ENCODE results near the gene TNFSF8.

DNA sequence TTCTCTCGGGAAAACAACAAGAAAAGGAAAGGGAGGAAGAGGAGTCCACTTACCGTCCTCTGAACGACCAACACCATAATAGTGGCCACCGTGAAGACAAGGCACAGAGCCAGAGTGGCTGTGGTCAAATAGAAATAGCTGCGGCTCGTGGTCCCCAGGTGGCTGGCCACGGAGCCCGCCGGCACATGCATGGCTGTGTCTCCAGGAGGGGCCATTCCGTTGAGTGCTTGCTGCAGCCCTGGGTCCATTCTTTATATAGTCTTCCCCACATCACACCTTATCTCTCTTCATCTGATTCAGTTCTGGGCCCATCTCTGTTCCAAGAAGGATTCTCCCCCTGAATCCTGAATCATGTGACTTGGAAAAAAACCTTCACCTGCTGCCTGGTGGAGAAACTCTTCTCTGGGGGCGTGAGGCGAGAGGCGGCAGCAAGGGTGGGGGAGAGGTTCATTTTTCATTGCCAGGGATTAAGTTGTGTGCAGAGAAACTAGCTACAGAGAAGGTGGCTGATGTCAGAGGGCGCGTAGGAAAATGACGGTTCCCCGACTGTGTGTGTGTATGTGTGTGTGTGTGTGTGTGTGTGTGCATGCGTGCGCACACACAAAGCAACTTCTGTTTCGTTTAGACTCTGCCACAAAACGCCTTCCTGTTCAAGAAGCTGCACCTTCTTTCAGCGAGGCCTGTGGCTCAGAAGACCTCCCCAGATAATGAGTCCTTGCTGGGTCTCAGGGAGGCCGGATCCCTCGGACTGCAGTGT lies at the start of gene TNFSF8:
- TF ChIP-seq EP300 (IDR thresholded peaks at IDR 0.05) (no peak), CTCF (IDR thresholded peaks at IDR 0.05) (no peak)

Measured in upper lobe of left lung (tissue), 4 donors.